ENCODE data around the gene CTU2.
A peak's percentile ranks its signal among the peaks of the same experiment; 100 is the strongest.

The CTU2 gene

GRCh38 chr16:88713054-88713453, 6.8 kb downstream of the CTU2 start:
- no peaks in the 10 kb centered on the region for H3K4me1 Mint-ChIP-seq (ENCODE audit: low read depth)
- H3K36me3 Mint-ChIP-seq (ENCODE audit: low read depth): peaks cover 22% of the 10 kb centered on the region
- no peak overlapping the region for H3K4me3 Mint-ChIP-seq
- no peaks in the 10 kb centered on the region for H3K27me3 Mint-ChIP-seq
- H3K27ac Mint-ChIP-seq: no peak overlapping the region
- H3K9me3 Mint-ChIP-seq: no peaks in the 10 kb centered on the region

- Mint-ChIP-seq H3K9me3 (no peaks in the 10 kb centered on the region), H3K27me3 (no peaks in the 10 kb centered on the region), H3K4me3 (no peak overlapping the region), H3K4me1 (ENCODE audit: low read depth) (no peaks in the 10 kb centered on the region), H3K27ac (peak overlapping the region; percentile 58), H3K36me3 (ENCODE audit: low read depth) (peaks cover 23% of the 10 kb centered on the region)
These were observed 7.5 kb downstream of the CTU2 start for GRCh38 chr16:88713568-88714419.

- no peaks in the 10 kb centered on the region for H3K9me3 Mint-ChIP-seq
- H3K27me3 Mint-ChIP-seq: no peaks in the 10 kb centered on the region
- H3K36me3 Mint-ChIP-seq (ENCODE audit: low read depth): peaks cover 26% of the 10 kb centered on the region
- no peak overlapping the region for H3K27ac Mint-ChIP-seq
- no peaks in the 10 kb centered on the region for H3K4me1 Mint-ChIP-seq (ENCODE audit: low read depth)
- no peak overlapping the region for H3K4me3 Mint-ChIP-seq
These were observed 8.4 kb downstream of the CTU2 start for GRCh38 chr16:88714420-88715302.

GRCh38 chr16:88715312-88716190, 9.2 kb downstream of the CTU2 start:
- H3K4me1 Mint-ChIP-seq (ENCODE audit: low read depth): no peaks in the 10 kb centered on the region
- H3K27me3 Mint-ChIP-seq: no peaks in the 10 kb centered on the region
- no peaks in the 10 kb centered on the region for H3K9me3 Mint-ChIP-seq
- peaks cover 33% of the 10 kb centered on the region for H3K36me3 Mint-ChIP-seq (ENCODE audit: low read depth)
- no peak overlapping the region for H3K27ac Mint-ChIP-seq
- H3K4me3 Mint-ChIP-seq: no peak overlapping the region

- no peak overlapping the region for H3K4me3 Mint-ChIP-seq
- H3K27ac Mint-ChIP-seq: no peak overlapping the region
- peaks cover 36% of the 10 kb centered on the region for H3K36me3 Mint-ChIP-seq (ENCODE audit: low read depth)
- no peaks in the 10 kb centered on the region for H3K9me3 Mint-ChIP-seq
- H3K27me3 Mint-ChIP-seq: no peaks in the 10 kb centered on the region
- no peaks in the 10 kb centered on the region for H3K4me1 Mint-ChIP-seq (ENCODE audit: low read depth)
These were observed 9.9 kb downstream of the CTU2 start for GRCh38 chr16:88716201-88716600.

- Mint-ChIP-seq H3K9me3 (no peaks in the 10 kb centered on the region), H3K4me1 (ENCODE audit: low read depth) (no peaks in the 10 kb centered on the region), H3K27me3 (no peaks in the 10 kb centered on the region), H3K4me3 (no peak overlapping the region), H3K27ac (no peak overlapping the region), H3K36me3 (ENCODE audit: low read depth) (peaks cover 36% of the 10 kb centered on the region)
These were observed 10.3 kb downstream of the CTU2 start for GRCh38 chr16:88716601-88717001.

- Mint-ChIP-seq H3K4me3 (no peak overlapping the region), H3K27me3 (no peaks in the 10 kb centered on the region), H3K27ac (no peak overlapping the region), H3K36me3 (ENCODE audit: low read depth) (peaks cover 36% of the 10 kb centered on the region), H3K9me3 (no peaks in the 10 kb centered on the region), H3K4me1 (ENCODE audit: low read depth) (no peaks in the 10 kb centered on the region)
These were observed 11.9 kb downstream of the CTU2 start for GRCh38 chr16:88718178-88718577.

GRCh38 chr16:88719267-88719932, 13.1 kb downstream of the CTU2 start:
- H3K9me3 Mint-ChIP-seq: no peaks in the 10 kb centered on the region
- no peaks in the 10 kb centered on the region for H3K4me1 Mint-ChIP-seq (ENCODE audit: low read depth)
- H3K27me3 Mint-ChIP-seq: no peaks in the 10 kb centered on the region
- H3K4me3 Mint-ChIP-seq: no peak overlapping the region
- H3K27ac Mint-ChIP-seq: no peak overlapping the region
- peaks cover 30% of the 10 kb centered on the region for H3K36me3 Mint-ChIP-seq (ENCODE audit: low read depth)

GRCh38 chr16:88719933-88720296, 13.6 kb downstream of the CTU2 start:
- H3K4me1 Mint-ChIP-seq (ENCODE audit: low read depth): no peaks in the 10 kb centered on the region
- peak overlapping the region; percentile 41 for H3K4me3 Mint-ChIP-seq
- H3K27ac Mint-ChIP-seq: no peak overlapping the region
- H3K9me3 Mint-ChIP-seq: no peaks in the 10 kb centered on the region
- peaks cover 30% of the 10 kb centered on the region for H3K36me3 Mint-ChIP-seq (ENCODE audit: low read depth)
- H3K27me3 Mint-ChIP-seq: no peaks in the 10 kb centered on the region

GRCh38 chr16:88720396-88720970, 14.2 kb downstream of the CTU2 start:
- H3K4me3 Mint-ChIP-seq: peak overlapping the region; percentile 41
- H3K36me3 Mint-ChIP-seq (ENCODE audit: low read depth): peaks cover 29% of the 10 kb centered on the region
- no peak overlapping the region for H3K27ac Mint-ChIP-seq

GRCh38 chr16:88721236-88721635, 14.9 kb downstream of the CTU2 start:
- H3K27me3 Mint-ChIP-seq: no peaks in the 10 kb centered on the region
- no peak overlapping the region for H3K27ac Mint-ChIP-seq
- H3K4me3 Mint-ChIP-seq: no peak overlapping the region
- H3K9me3 Mint-ChIP-seq: no peaks in the 10 kb centered on the region
- H3K36me3 Mint-ChIP-seq (ENCODE audit: low read depth): peaks cover 28% of the 10 kb centered on the region
- H3K4me1 Mint-ChIP-seq (ENCODE audit: low read depth): no peaks in the 10 kb centered on the region

More at GRCh38 chr16:88720396-88720970, 14.2 kb downstream of the CTU2 start:
- no peaks in the 10 kb centered on the region for H3K9me3 Mint-ChIP-seq
- no peaks in the 10 kb centered on the region for H3K27me3 Mint-ChIP-seq
- H3K4me1 Mint-ChIP-seq (ENCODE audit: low read depth): no peaks in the 10 kb centered on the region

GRCh38 chr16:88721815-88722755, 15.8 kb downstream of the CTU2 start:
- no peak overlapping the region for H3K4me3 Mint-ChIP-seq
- H3K27me3 Mint-ChIP-seq: no peaks in the 10 kb centered on the region
- H3K27ac Mint-ChIP-seq: no peak overlapping the region
- no peaks in the 10 kb centered on the region for H3K4me1 Mint-ChIP-seq (ENCODE audit: low read depth)
- peaks cover 25% of the 10 kb centered on the region for H3K36me3 Mint-ChIP-seq (ENCODE audit: low read depth)
- no peaks in the 10 kb centered on the region for H3K9me3 Mint-ChIP-seq

Data from stimulated activated naive CD8-positive, alpha-beta T cell treated with anti-CD3 and anti-CD28 coated beads, Interleukin-15, Interleukin-2, amounts not matched to agents 100 ng/mL and 50 ng/mL, for 24 hours (primary cell).